ENCODE results near the gene DNAJC1. TPM values are rescaled to one million over a fixed set of nuclear protein-coding genes. Genes with fewer than 3 reads are reported as not detected.

Gene DNAJC1
- polyA plus RNA-seq, 1 donor from 2014 or later: 15.9 TPM

GRCh38 chr10:21827308-21827707, 176.2 kb downstream of the DNAJC1 start:
- TF ChIP-seq REST (IDR thresholded peaks at IDR 0.05; ENCODE audit: borderline replicate concordance) (no peak), SMC3 (conservative IDR thresholded peaks at IDR 0.05; ENCODE audit: poor library complexity) (no peak), POLR2AphosphoS5 (IDR thresholded peaks at IDR 0.05) (no peak), EZH2 (IDR thresholded peaks at IDR 0.05; ENCODE audit: borderline replicate concordance, insufficient read depth, low read length, poor library complexity, severe bottlenecking) (no peak), TAF1 (IDR thresholded peaks at IDR 0.05; ENCODE audit: low read depth) (no peak)
- H3F3A ChIP-seq (ENCODE audit: insufficient read depth, low read length, poor library complexity, severe bottlenecking): no peaks in the 10 kb centered on the region
- no peaks in the 10 kb centered on the region for H3K9me2 ChIP-seq (ENCODE audit: insufficient read depth, low read length)
- no peak overlapping the region for H3K27ac ChIP-seq (ENCODE audit: low read length)
- peaks cover 11% of the 10 kb centered on the region for H3K9me3 ChIP-seq (ENCODE audit: low read length)
- H3K4me2 ChIP-seq (ENCODE audit: low read length): no peak overlapping the region
- no peaks in the 10 kb centered on the region for H3K36me3 ChIP-seq (ENCODE audit: insufficient read depth, low read length)
- no peak overlapping the region for H2AFZ ChIP-seq (ENCODE audit: low read depth, low read length)
- no peak overlapping the region for H3K4me3 ChIP-seq (ENCODE audit: low read length)
- no peaks in the 10 kb centered on the region for H4K20me1 ChIP-seq (ENCODE audit: insufficient read depth)
- no peak overlapping the region for H3K9ac ChIP-seq (ENCODE audit: low read length)
- H3K79me2 ChIP-seq (replicated peaks; ENCODE audit: insufficient read depth, low read length): no peaks in the 10 kb centered on the region
- H3K27me3 ChIP-seq (ENCODE audit: insufficient read depth, low read depth, low read length): no peaks in the 10 kb centered on the region

GRCh38 chr10:21826725-21827124, 176.8 kb downstream of the DNAJC1 start:
- Histone ChIP-seq H3K36me3 (ENCODE audit: insufficient read depth, low read length) (no peaks in the 10 kb centered on the region), H3F3A (ENCODE audit: insufficient read depth, low read length, poor library complexity, severe bottlenecking) (no peaks in the 10 kb centered on the region), H4K20me1 (ENCODE audit: insufficient read depth) (no peaks in the 10 kb centered on the region), H3K9me2 (ENCODE audit: insufficient read depth, low read length) (no peaks in the 10 kb centered on the region), H2AFZ (ENCODE audit: low read depth, low read length) (no peak overlapping the region), H3K79me2 (replicated peaks; ENCODE audit: insufficient read depth, low read length) (no peaks in the 10 kb centered on the region), H3K27me3 (ENCODE audit: insufficient read depth, low read depth, low read length) (no peaks in the 10 kb centered on the region), H3K27ac (ENCODE audit: low read length) (no peak overlapping the region), H3K4me3 (ENCODE audit: low read length) (no peak overlapping the region), H3K9me3 (ENCODE audit: low read length) (peaks cover 11% of the 10 kb centered on the region), H3K4me2 (ENCODE audit: low read length) (no peak overlapping the region), H3K9ac (ENCODE audit: low read length) (no peak overlapping the region)
- TF ChIP-seq MXI1 (conservative IDR thresholded peaks at IDR 0.05; ENCODE audit: poor library complexity, severe bottlenecking): no peak
- no peak for TF ChIP-seq EP300 (conservative IDR thresholded peaks at IDR 0.05; ENCODE audit: poor library complexity, severe bottlenecking)
- no peak for TF ChIP-seq POLR2AphosphoS5 (IDR thresholded peaks at IDR 0.05)
- TF ChIP-seq SMC3 (conservative IDR thresholded peaks at IDR 0.05; ENCODE audit: poor library complexity): no peak
- TF ChIP-seq RAD21 (conservative IDR thresholded peaks at IDR 0.05): no peak
- TF ChIP-seq CTCF (IDR thresholded peaks at IDR 0.05; ENCODE audit: poor library complexity, severe bottlenecking): no peak
- no peak for TF ChIP-seq REST (IDR thresholded peaks at IDR 0.05; ENCODE audit: borderline replicate concordance)
- TF ChIP-seq TAF1 (IDR thresholded peaks at IDR 0.05; ENCODE audit: low read depth): no peak
- no peak for TF ChIP-seq EZH2 (IDR thresholded peaks at IDR 0.05; ENCODE audit: borderline replicate concordance, insufficient read depth, low read length, poor library complexity, severe bottlenecking)

Measured in neural cell (in vitro differentiated cells).